Motor neuron (in vitro differentiated cells): Measurements from ENCODE around the gene UCK1. TPM values are rescaled to one million over a fixed set of nuclear protein-coding genes. Genes with fewer than 3 reads are reported as not detected.

Source experiments
- ATAC-seq, 8 experiments: fragments of 200-7000 bp; cut with Tn5 transposase; replicated peaks in 6 of 8; 2 replicates each; pipeline ENCODE4 v1.8.0; 2021; ENCODE audit warnings: mild to moderate bottlenecking in 8 of 8, moderate library complexity in 8 of 8
- H3K27ac ChIP-seq, 2 donors: fragments of 250-450 bp; sonication (Bioruptor Pico); 2 replicates each; pipeline ENCODE4 v1.9.0; 2021; ENCODE audit warnings: antibody characterized with exemption in 2 of 2, mild to moderate bottlenecking in 2 of 2, moderate library complexity in 1 of 2
- H3K4me1 ChIP-seq, 2 donors: fragments of 250-450 bp; sonication (Bioruptor Pico); replicated peaks in 1 of 2; 2 replicates each; pipeline ENCODE4 v1.6.1; 2021; ENCODE audit warnings: antibody characterized with exemption in 2 of 2, mild to moderate bottlenecking in 2 of 2, moderate library complexity in 1 of 2
- H3K4me3 ChIP-seq, 5 donors: fragments of 250-450 bp; sonication (Bioruptor Pico); 2 replicates each; pipeline ENCODE4 v1.9.0; 2021; ENCODE audit warnings: antibody characterized with exemption in 5 of 5, mild to moderate bottlenecking in 5 of 5, moderate library complexity in 4 of 5
- WGBS, 10 experiments: fragments of 450-650 bp; shearing (Covaris generic); methylation state at CpG; one replicate each; pipeline ENCODE4 v1.0.0; 2022; 5-methylcytosine and 5-hydroxymethylcytosine counted together
- in situ Hi-C, 9 experiments: fragments of 400-800 bp; cut with MboI; loops; one replicate each; pipeline ENCODE4 v1.15.0; 2021; ENCODE audit warnings: low sequenced_read_pairs in 9 of 9, low pct_unique_long_range_greater_than_20kb in 2 of 9; ENCODE audit not compliant: unreplicated experiment in 9 of 9
- total RNA-seq, 8 experiments: library from RNA; unstranded; fragments of 300-600 nt; gene quantifications; 2 replicates each; pipeline versions ENCODE4 v1.2.3 to v1.2.4, GENCODE V29; 2022

The UCK1 gene
- total RNA-seq, 8 experiments from 2014 or later, result 12.7 to 28.2 (median 18.4) TPM

DNA sequence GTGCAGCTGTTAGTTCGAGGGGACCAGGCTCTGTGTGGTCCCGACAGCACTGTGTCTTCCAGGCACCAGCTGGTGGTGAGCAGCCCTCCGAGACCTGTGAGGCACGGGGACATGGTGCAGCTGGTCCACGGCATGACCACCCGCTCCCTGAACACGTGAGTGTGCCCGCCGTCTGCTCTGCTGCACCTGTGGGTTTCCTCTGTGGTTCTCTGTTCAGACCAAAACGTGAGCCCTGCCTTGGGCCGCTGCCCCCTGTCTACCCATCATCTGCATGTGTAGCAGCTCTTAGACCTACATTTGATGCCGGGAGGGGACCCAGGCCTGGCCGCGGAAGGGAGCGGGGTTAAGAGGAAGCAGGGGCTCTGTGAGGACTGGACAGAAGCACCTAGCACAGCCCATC lies 17.9 kb downstream of the UCK1 start:
- WGBS, 10 experiments, result 87 to 100% (median 96%) methylated on average over 1 to 4 of the region's 15 CpGs; no CpG with 5 or more reads in 7 of the 10 experiments
- Histone ChIP-seq H3K4me1 (no peaks in the 10 kb centered on the region), H3K27ac (no peak overlapping the region), H3K4me3 (no peak overlapping the region)
- in situ Hi-C loops, result no loop called here
- no peak for ATAC-seq

DNA sequence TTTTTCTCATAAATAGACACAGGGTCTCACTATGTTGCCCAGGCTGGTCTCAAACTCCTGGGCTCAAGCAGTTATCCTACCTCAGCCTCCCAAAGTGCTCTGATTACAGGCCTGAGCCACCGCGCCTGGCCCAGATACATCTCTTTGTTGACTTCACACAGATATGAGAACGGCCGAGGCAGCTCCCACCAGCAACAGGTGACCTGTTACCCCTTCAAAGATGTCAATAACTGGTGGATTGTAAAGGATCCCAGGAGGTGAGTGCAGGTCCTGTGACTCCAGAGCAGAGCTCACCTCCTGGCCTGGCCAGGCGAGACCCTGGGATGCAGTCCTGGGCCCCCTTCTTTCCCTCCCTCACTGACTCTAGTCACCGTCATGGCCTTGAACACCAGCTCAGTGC lies 19.2 kb downstream of the UCK1 start:
- no peak for ATAC-seq
- 83 to 100% (median 98%) methylated on average over 2 to 5 of the region's 6 CpGs; no CpG with 5 or more reads in 4 of the 10 experiments for WGBS, 10 experiments
- Histone ChIP-seq H3K4me3 (no peak overlapping the region), H3K27ac (no peak overlapping the region), H3K4me1 (no peaks in the 10 kb centered on the region)
- in situ Hi-C loops, result no loop called here

DNA sequence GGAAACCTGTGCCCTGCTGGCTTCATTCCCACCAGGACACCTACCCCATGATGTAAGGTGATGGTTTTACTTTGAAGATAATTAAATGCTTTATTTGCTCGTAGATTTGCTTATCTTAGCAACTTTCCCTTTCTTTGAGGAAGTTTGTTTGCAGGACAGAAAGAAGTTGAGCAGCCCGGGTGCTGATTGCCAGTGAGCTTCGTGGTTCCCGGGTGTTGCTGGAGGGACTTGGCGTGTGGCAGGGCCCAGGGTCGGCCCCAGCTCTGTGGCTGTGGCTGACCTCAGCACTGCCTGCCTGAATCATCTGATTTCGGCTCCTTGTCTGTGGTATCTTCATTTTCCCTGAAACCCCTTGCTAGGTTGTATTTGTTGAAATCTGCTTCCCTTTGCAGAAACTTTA lies 19.6 kb downstream of the UCK1 start:
- H3K4me1 ChIP-seq, result no peaks in the 10 kb centered on the region
- no peak overlapping the region for H3K4me3 ChIP-seq
- WGBS, 10 experiments, result 0 to 100% (median 67%) methylated on average over 1 to 5 of the region's 7 CpGs; no CpG with 5 or more reads in 3 of the 10 experiments
- H3K27ac ChIP-seq, result no peak overlapping the region
- in situ Hi-C loops, result no loop called here
- ATAC-seq, result no peak

DNA sequence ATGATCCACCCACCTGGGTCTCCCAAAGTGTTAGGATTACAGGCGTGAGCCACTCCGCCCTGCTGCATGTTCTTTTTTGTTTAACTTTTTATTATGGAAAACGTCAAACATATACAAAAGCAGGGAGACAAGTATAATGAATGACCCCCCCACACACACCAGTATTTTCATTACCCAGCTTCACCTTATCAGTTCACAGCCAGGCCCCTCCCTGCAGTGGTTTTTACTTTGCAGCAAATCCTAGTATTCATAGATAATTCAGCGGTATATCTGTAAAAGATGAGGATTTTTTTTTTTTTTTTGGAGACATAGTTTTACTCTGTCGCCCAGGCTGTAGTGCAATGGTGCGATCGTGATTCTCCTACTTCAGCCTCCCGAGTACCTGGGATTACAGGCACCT lies 26.1 kb downstream of the UCK1 start:
- WGBS, 10 experiments, result 50 to 100% (median 90%) methylated on average over 1 to 8 of the region's 8 CpGs; no CpG with 5 or more reads in 2 of the 10 experiments
- no peak for ATAC-seq
- in situ Hi-C loops, result no loop called here

DNA sequence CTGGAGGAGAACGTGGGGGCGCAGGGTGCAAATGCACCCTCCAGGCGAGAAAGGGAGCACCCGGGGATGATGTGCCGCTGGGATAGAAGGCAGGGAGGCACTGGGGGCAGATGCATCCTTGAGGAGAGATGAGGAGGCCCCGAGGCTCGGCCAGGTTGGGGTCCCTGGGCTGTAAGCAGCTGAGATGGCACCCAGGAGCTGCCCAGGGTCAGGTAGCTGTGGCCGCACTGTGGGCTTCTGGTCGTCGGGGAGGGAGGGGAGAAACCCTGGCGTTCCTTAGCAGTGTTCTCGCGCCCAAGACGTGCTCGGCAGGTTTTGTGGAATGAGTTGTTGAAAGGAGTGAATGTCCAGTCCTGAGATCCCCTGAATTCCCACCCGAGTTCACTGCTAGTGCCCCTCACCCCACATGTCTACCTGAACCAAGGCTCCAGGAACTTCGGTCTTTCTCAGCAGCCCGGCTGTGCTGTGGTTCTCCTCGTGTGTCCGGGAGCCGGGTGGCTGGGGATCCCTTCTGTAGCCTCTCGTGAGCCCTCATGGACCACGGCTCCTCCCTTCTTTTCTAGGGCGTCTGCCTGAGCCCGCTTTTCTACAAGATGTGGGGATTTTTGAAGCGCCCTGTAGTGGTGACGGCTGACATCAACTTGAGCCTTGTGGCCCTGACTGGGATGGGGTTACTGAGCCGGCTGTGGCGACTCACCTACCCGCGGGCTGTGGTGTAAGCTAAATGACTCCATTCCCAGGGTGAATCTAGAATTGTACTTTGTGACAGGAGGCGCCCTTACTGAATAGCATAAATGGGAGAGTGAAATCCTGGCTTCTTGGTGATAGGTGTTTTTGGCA lies 27.2 kb downstream of the UCK1 start:
- Histone ChIP-seq H3K4me3 (peak overlapping the region; percentile 68 to 94 (median 83)), H3K27ac (no peak overlapping the region), H3K4me1 (peaks cover 11 to 22% of the 10 kb centered on the region in 2 donors)
- in situ Hi-C loops, result no loop called here
- WGBS, 10 experiments, result 0 to 63% (median 17%) methylated on average over 2 to 9 of the region's 32 CpGs; no CpG with 5 or more reads in 4 of the 10 experiments
- peak in 7 of 8 experiments; percentile 3 to 13 (median 5) for ATAC-seq

More for the DNA sequence above, 26.1 kb downstream of the UCK1 start:
- Histone ChIP-seq H3K27ac (no peak overlapping the region), H3K4me3 (no peak overlapping the region), H3K4me1 (peaks cover 11 to 22% of the 10 kb centered on the region in 2 donors)

DNA sequence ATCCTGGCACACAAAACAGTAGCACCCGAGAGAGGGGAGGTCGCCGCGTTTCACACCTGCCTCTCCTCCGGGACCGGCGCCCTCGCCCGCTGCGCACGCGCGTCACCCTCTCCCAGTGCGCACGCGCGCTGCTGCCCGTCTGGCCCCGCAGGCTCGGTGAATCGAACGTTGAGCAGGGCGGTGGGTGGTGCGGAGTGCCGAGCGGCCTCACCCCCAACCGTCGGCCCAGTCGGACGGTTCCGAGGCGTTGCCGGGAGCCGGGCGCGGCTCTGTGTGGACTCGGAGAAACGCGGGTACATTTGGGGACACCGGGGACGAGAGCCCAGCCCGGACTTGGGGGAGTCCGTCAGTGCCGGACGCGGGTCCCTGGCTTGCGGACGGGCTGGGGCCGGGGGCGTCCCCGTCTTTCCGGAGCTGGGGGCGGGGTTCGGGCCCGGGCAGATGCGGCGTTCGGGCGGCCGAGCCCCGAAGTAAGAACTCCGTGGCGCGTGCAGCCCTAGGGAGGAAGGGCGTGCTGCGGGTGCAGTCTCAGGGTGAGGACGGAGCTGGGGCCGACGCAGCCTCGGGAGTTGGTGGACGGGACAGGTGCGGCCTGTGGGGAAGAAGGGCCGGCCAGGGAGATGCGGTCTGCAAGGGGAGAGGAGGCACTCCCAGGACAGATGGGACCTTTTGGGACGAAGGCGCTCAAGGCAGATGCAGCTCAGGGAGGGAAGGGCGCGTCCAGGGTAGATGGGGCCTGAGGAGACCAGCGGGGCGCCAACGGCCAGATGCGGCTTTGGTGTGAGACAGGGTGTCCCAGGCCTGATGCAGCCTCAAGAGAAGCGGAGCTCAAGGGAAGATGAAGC lies 28.1 kb downstream of the UCK1 start, which contains the start of gene POMT1:
Gene POMT1, plus strand, starts transcription at position 138 of the 845 bp plus-strand sequence. CDS start 1,301 bp downstream, outside the sequence.
- H3K4me3 ChIP-seq, result peak within 1 kb of the TSS; percentile 68 to 94 (median 83)
- 0 to 20% (median 3%) methylated on average over 1 to 21 of the region's 83 CpGs; no CpG with 5 or more reads in 4 of the 10 experiments for WGBS, 10 experiments
- H3K4me1 ChIP-seq, result peaks cover 11 to 22% of the 10 kb centered on the region in 2 donors
- in situ Hi-C loops, result no loop called here
- peak; percentile 75 to 92 (median 88) for ATAC-seq
- H3K27ac ChIP-seq, result peak within 1 kb of the TSS; percentile 9 to 63

DNA sequence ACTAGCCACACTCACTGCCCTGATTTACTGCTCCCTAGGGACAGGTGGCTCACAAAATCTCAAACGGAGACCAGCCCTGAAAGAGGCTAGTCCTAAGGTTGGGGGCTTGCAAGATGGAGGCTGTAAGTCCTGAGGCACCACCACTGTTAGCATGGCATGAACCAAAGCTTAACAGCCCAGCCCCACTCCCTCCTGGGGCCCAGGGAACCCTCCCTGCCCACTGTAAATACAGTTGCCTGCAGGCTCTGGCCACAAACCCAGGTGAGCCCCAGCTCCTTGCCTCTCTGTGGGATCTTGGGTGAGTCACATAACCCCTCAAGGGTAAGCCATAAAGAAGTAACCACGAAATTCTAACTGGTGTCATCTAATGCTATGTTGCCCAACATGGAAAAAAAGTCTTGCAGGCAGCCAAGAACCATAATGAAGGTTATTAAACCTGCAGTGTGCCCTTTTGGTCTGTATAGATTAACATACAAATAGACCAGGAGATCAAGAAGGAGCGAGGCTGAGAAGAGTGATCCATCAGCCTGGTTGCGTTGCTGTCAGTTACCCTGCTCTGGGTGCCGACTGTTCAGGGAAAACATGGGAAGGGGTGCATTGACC lies 30.0 kb downstream of the UCK1 start:
- ATAC-seq, result no peak
- 0 to 93% (median 59%) methylated on average over 1 to 4 of the region's 5 CpGs; no CpG with 5 or more reads in 2 of the 10 experiments for WGBS, 10 experiments
- Histone ChIP-seq H3K4me1 (peaks cover 11 to 22% of the 10 kb centered on the region in 2 donors), H3K4me3 (no peak overlapping the region), H3K27ac (no peak overlapping the region)
- in situ Hi-C loops, result no loop called here

DNA sequence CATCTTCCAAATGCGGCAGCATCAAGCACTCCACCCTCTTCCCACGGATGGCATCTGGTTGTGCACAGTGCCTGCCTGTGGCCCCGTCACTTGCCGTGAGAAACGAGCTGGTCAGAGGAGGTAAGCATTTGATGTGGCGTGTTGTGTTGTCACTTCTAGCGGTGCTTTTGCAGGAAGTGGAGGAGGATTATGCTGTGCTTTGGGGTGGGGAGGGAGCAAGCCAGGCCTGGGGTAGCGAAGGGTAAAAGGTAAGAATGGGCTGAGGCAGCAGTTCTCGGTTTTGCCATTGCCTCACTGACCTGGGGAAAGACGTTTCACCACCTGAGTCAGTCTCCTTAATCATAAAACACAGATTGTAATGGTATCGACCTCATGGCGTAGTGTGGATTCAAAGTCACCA lies 30.7 kb downstream of the UCK1 start:
- Histone ChIP-seq H3K27ac (no peak overlapping the region), H3K4me3 (no peak overlapping the region), H3K4me1 (peaks cover 11 to 22% of the 10 kb centered on the region in 2 donors)
- WGBS, 10 experiments, result 80 to 94% (median 90%) methylated on average over 2 to 12 of the region's 12 CpGs; no CpG with 5 or more reads in 1 of the 10 experiments
- in situ Hi-C loops, result no loop called here
- no peak for ATAC-seq

DNA sequence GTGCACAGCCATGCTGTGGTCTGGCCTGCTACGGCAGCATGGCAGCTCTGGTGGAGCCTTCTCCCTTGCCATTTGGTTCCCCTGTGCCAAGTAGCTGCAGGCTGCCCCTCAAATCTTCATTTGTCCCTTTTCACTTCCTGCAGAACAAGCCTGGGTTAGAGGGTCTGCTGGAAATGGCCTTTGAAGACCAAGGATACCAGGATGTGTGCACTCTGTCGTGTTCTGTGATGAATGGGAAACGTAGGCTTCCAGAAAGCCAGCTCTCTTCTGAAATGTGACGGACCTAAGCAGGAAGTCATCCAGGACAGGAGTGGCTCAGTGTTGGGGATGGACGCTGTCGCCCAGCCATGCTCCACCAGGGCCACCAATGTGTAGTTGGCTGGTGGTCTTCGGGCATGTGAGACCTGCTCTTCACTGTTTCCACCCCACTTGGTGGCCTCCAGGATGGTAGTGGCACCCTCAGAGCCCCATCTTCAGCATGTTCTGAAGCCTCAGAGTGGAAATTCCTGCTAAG lies 31.8 kb downstream of the UCK1 start:
- in situ Hi-C loops, result loop anchor here in 1 of 9 experiments (25.0 kb wide), 1 partner anchor 137 kb away; no protein-coding TSS in a partner anchor
- H3K4me3 ChIP-seq, result no peak overlapping the region
- ATAC-seq, result no peak
- peaks cover 9 to 21% of the 10 kb centered on the region in 2 donors for H3K4me1 ChIP-seq
- 73 to 100% (median 80%) methylated on average over 1 to 3 of the region's 7 CpGs; no CpG with 5 or more reads in 5 of the 10 experiments for WGBS, 10 experiments
- H3K27ac ChIP-seq, result no peak overlapping the region

DNA sequence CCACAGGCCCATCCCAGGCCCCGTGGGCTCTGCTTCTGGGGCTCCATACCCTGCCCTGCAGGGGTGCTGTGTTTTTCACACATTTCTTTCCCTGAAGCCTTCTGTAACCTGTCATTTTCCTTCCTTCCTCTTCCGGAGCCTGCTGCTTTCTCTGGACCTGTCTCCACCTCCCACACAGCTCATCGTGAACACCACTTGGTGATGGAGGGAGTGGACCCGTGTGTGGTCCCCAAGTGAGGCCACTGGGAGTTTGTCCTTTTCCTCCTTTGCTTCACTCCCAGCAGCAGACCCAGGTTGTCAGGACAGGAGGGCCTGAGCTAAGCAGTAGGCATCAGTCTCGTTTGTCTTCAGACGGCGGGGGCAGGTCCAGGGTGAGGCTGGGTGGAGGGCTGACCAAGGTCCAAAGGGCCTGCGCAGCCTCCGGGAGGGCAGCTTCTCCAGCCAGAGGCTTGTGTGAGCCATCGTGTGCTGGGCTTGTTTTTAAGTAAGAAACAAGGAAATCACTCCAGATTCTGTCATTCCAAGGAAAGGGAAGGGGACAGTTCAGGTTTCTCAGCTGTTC lies 34.1 kb downstream of the UCK1 start:
- H3K27ac ChIP-seq, result no peak overlapping the region
- in situ Hi-C loops, result loop anchor here in 1 of 9 experiments (25.0 kb wide), 1 partner anchor 135 kb away; no protein-coding TSS in a partner anchor
- ATAC-seq, result peak in 2 of 8 experiments; percentile 10 to 11
- H3K4me3 ChIP-seq, result no peak overlapping the region
- 93 to 100% (median 100%) methylated on average over 1 to 2 of the region's 10 CpGs; no CpG with 5 or more reads in 6 of the 10 experiments for WGBS, 10 experiments
- peaks cover 5 to 11% of the 10 kb centered on the region in 2 donors for H3K4me1 ChIP-seq

DNA sequence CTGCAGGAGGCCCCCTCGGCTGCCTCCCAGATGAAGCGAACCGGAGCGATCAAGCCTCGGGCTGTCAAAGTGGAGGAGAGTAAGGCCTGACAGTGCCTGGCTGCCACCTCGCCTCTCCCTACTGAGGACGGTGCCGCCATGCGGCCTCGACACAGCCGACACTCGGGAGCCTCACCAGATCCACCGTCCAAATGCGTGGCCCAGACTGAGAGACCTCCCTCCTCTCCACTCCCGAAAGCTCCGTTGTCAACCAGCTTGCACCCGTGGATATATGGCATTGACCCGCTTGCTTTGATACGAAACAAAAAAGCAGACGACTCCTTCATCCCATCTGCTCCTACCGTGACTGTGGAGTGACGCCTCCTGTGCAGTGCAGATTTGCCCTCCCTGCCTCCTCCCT lies 35.3 kb downstream of the UCK1 start:
- Histone ChIP-seq H3K4me1 (peaks cover 0 to 2% of the 10 kb centered on the region in 2 donors), H3K4me3 (no peak overlapping the region), H3K27ac (no peak overlapping the region)
- in situ Hi-C loops, result loop anchor here in 1 of 9 experiments (25.0 kb wide), 1 partner anchor 133 kb away; no protein-coding TSS in a partner anchor
- WGBS, 10 experiments, result 87 to 100% (median 88%) methylated on average over 1 to 7 of the region's 22 CpGs; no CpG with 5 or more reads in 6 of the 10 experiments
- peak in 5 of 8 experiments; percentile 9 to 31 (median 24) for ATAC-seq
